Measurements from ENCODE around the gene AKAP7.

Gene AKAP7

GRCh38 chr6:131135244-131136020, at the start of gene AKAP7 (continued):
- TF ChIP-seq ZNF449 (tag by site-specific recombination; IDR thresholded peaks at IDR 0.05) (no peak), ZNF266 (tag by site-specific recombination; IDR thresholded peaks at IDR 0.05; ENCODE audit: low read depth) (no peak), ZNF645 (tag by site-specific recombination; IDR thresholded peaks at IDR 0.05) (no peak), ZNF544 (tag by site-specific recombination; IDR thresholded peaks at IDR 0.05) (no peak), ZNF292 (tag by site-specific recombination; IDR thresholded peaks at IDR 0.05; ENCODE audit: borderline replicate concordance, low read depth) (no peak), ZNF157 (tag by site-specific recombination; IDR thresholded peaks at IDR 0.05) (no peak), ZBTB17 (tag by site-specific recombination; IDR thresholded peaks at IDR 0.05) (peak; percentile 88), KLF7 (tag by site-specific recombination; IDR thresholded peaks at IDR 0.05; ENCODE audit: borderline replicate concordance) (no peak; the same call in 1 of the 2 replicates), ZBTB26 (tag by site-specific recombination; optimal IDR thresholded peaks at IDR 0.05) (peak; percentile 79), HOXA7 (CRISPR knock-in tag; IDR thresholded peaks at IDR 0.05; ENCODE audit: borderline replicate concordance) (peak; percentile 75; the same call in 1 of the 2 replicates), ZNF426 (tag by site-specific recombination; IDR thresholded peaks at IDR 0.05) (no peak), ZBTB49 (tag by site-specific recombination; IDR thresholded peaks at IDR 0.05; ENCODE audit: low read depth) (no peak), ZNF211 (tag by site-specific recombination; IDR thresholded peaks at IDR 0.05; ENCODE audit: low read depth) (no peak), ZNF423 (tag by site-specific recombination; IDR thresholded peaks at IDR 0.05) (no peak), ZNF677 (tag by site-specific recombination; IDR thresholded peaks at IDR 0.05) (no peak), TSHZ1 (tag by site-specific recombination; IDR thresholded peaks at IDR 0.05; ENCODE audit: borderline replicate concordance) (no peak), ZNF707 (tag by site-specific recombination; IDR thresholded peaks at IDR 0.05) (no peak), ZNF26 (tag by site-specific recombination; IDR thresholded peaks at IDR 0.05) (no peak), ZNF112 (tag by site-specific recombination; IDR thresholded peaks at IDR 0.05) (no peak), ZNF16 (tag by site-specific recombination; IDR thresholded peaks at IDR 0.05; ENCODE audit: low read depth) (no peak), ZNF362 (tag by site-specific recombination; IDR thresholded peaks at IDR 0.05) (no peak), KLF8 (tag by site-specific recombination; IDR thresholded peaks at IDR 0.05) (peak; percentile 22; the same call in 1 of the 2 replicates), CTCF (tag by site-specific recombination; IDR thresholded peaks at IDR 0.05) (0 out of 2 replicates have a peak, but pooled peaks have one; percentile 14), ZNF2 (tag by site-specific recombination; IDR thresholded peaks at IDR 0.05) (0 out of 2 replicates have a peak, but pooled peaks have one; percentile 16)
